ENCODE results near the gene CYLD.

Gene CYLD

GRCh38 chr16:50719401-50720337, 22.2 kb upstream of the CYLD start:
- TF ChIP-seq CEBPB (IDR thresholded peaks at IDR 0.05) (peak; percentile 74), REST (IDR thresholded peaks at IDR 0.05; ENCODE audit: low read depth) (no peak), RAD21 (IDR thresholded peaks at IDR 0.05; ENCODE audit: low read depth) (no peak)

GRCh38 chr16:50721549-50722404, 20.1 kb upstream of the CYLD start:
- TF ChIP-seq CEBPB (IDR thresholded peaks at IDR 0.05) (no peak), TCF12 (IDR thresholded peaks at IDR 0.05; ENCODE audit: low read depth) (no peak), MAX (IDR thresholded peaks at IDR 0.05) (no peak), EGR1 (IDR thresholded peaks at IDR 0.05) (no peak), YY1 (IDR thresholded peaks at IDR 0.05; ENCODE audit: low read depth) (no peak), ZBTB7A (IDR thresholded peaks at IDR 0.05; ENCODE audit: low read depth) (no peak), RAD21 (IDR thresholded peaks at IDR 0.05; ENCODE audit: low read depth) (no peak), NFIC (IDR thresholded peaks at IDR 0.05) (no peak), FOXM1 (IDR thresholded peaks at IDR 0.05; ENCODE audit: borderline replicate concordance, low read depth) (no peak)

- no peak for TF ChIP-seq TEAD4 (IDR thresholded peaks at IDR 0.05)
- no peak for TF ChIP-seq ZBTB7A (IDR thresholded peaks at IDR 0.05; ENCODE audit: low read depth)
- TF ChIP-seq CREB1 (IDR thresholded peaks at IDR 0.05; ENCODE audit: low read depth): no peak
- no peak for TF ChIP-seq TCF12 (IDR thresholded peaks at IDR 0.05; ENCODE audit: low read depth)
- no peak for TF ChIP-seq EGR1 (IDR thresholded peaks at IDR 0.05)
- no peak for TF ChIP-seq YY1 (IDR thresholded peaks at IDR 0.05; ENCODE audit: low read depth)
- no peak for TF ChIP-seq TAF1 (IDR thresholded peaks at IDR 0.05; ENCODE audit: low read depth)
- no peak for TF ChIP-seq FOXM1 (IDR thresholded peaks at IDR 0.05; ENCODE audit: borderline replicate concordance, low read depth)
- TF ChIP-seq MAX (IDR thresholded peaks at IDR 0.05): no peak
- TF ChIP-seq RAD21 (IDR thresholded peaks at IDR 0.05; ENCODE audit: low read depth): no peak
- TF ChIP-seq NFIC (IDR thresholded peaks at IDR 0.05): no peak
- no peak for TF ChIP-seq REST (IDR thresholded peaks at IDR 0.05; ENCODE audit: low read depth)
- no peak for TF ChIP-seq USF1 (IDR thresholded peaks at IDR 0.05)
- no peak for TF ChIP-seq CEBPB (IDR thresholded peaks at IDR 0.05)
- TF ChIP-seq EP300 (IDR thresholded peaks at IDR 0.05; ENCODE audit: borderline replicate concordance): no peak
Observed at GRCh38 chr16:50722405-50722737, 19.5 kb upstream of the CYLD start.

- TF ChIP-seq FOXM1 (IDR thresholded peaks at IDR 0.05; ENCODE audit: borderline replicate concordance, low read depth) (no peak), YY1 (IDR thresholded peaks at IDR 0.05; ENCODE audit: low read depth) (no peak), TCF12 (IDR thresholded peaks at IDR 0.05; ENCODE audit: low read depth) (no peak), MAX (IDR thresholded peaks at IDR 0.05) (no peak), TAF1 (IDR thresholded peaks at IDR 0.05; ENCODE audit: low read depth) (no peak), NFIC (IDR thresholded peaks at IDR 0.05) (no peak), CEBPB (IDR thresholded peaks at IDR 0.05) (no peak)
Observed at GRCh38 chr16:50722960-50723359, 18.9 kb upstream of the CYLD start.

- TF ChIP-seq TEAD4 (IDR thresholded peaks at IDR 0.05) (no peak), CREB1 (IDR thresholded peaks at IDR 0.05; ENCODE audit: low read depth) (no peak), CEBPB (IDR thresholded peaks at IDR 0.05) (no peak), USF1 (IDR thresholded peaks at IDR 0.05) (no peak), YY1 (IDR thresholded peaks at IDR 0.05; ENCODE audit: low read depth) (no peak), TCF12 (IDR thresholded peaks at IDR 0.05; ENCODE audit: low read depth) (no peak), EP300 (IDR thresholded peaks at IDR 0.05; ENCODE audit: borderline replicate concordance) (no peak), REST (IDR thresholded peaks at IDR 0.05; ENCODE audit: low read depth) (no peak)
Observed at GRCh38 chr16:50724306-50724705, 17.6 kb upstream of the CYLD start.
